Left lung (tissue), 10 donors: ENCODE data around the gene UBASH3B. TPM values are rescaled to one million over a fixed set of nuclear protein-coding genes. Genes with fewer than 3 reads are reported as not detected.
"Not testable (repeated sequence)": the region's sequence is repeated elsewhere in the genome, so short reads cannot be mapped to it uniquely, and the experiment has no call there.

Experiments
- ATAC-seq: fragments of 200-7000 bp; cut with Tn5 transposase; one replicate; pipeline ENCODE4 v1.9.1; 2020; ENCODE audit warnings: moderate library complexity
- DNase-seq, 4 donors: peaks; one replicate each; pipeline ENCODE4 v3.0.0-alpha.2; 2013 to 2020
- H3K27ac ChIP-seq, 2 donors: fragments of 200-600 bp; sonication (generic) in 1 of 2; one replicate each; pipeline versions ENCODE4 v1.5.0 to v1.8.0; 2020 to 2021
- H3K27me3 ChIP-seq, 2 donors: fragments of 200-600 bp; sonication (generic) in 1 of 2; one replicate each; pipeline versions ENCODE4 v1.5.0 to v1.8.0; 2020 to 2021
- H3K36me3 ChIP-seq, 2 donors: fragments of 200-600 bp; sonication (generic) in 1 of 2; one replicate each; pipeline versions ENCODE4 v1.5.0 to v1.8.0; 2020 to 2021
- H3K4me1 ChIP-seq, 2 donors: fragments of 200-600 bp; one replicate each; pipeline ENCODE4 v1.8.0; 2021
- H3K4me3 ChIP-seq, 2 donors: fragments of 200-600 bp; sonication (generic) in 1 of 2; one replicate each; pipeline versions ENCODE4 v1.5.0 to v1.8.0; 2020 to 2021; ENCODE audit warnings: mild to moderate bottlenecking in 1 of 2
- H3K9me3 ChIP-seq, 2 donors: fragments of 200-600 bp; sonication (generic) in 1 of 2; one replicate each; pipeline versions ENCODE4 v1.5.0 to v1.8.0; 2020 to 2021
- intact Hi-C, 2 donors: fragments of 100-400 bp; cut with DNase I; formaldehyde crosslinking; loops; one replicate each; pipeline versions ENCODE4 v1.11.2 to v1.14.2; 2022
- polyA plus RNA-seq, 6 donors: library from polyadenylated mRNA; unstranded; fragments of 120-200 nt; gene quantifications; one replicate each; pipeline ENCODE4 v1.2.1, GENCODE V29; 2013; ENCODE audit not compliant: insufficient read length in 6 of 6
- total RNA-seq, 2 donors: library from RNA; stranded (reverse); fragmentation: NEBNext Ultra II Directional; extraction: Animal tissue kit (Norgen Biotek cat#: 25700); gene quantifications; one replicate each; pipeline ENCODE4 v1.2.1, GENCODE V29; 2021
- TF ChIP-seq, protein P1 (sequence below), 2 donors: fragments of 200-600 bp; sonication (generic) in 1 of 2; IDR thresholded peaks; one replicate each; pipeline versions ENCODE4 v1.5.0 to v1.8.0; 2021; ENCODE audit warnings: antibody characterized with exemption in 2 of 2
- donor health status: DM: no; HTN: yes; CAD: no.
- donor health status: DM: no; HTN: no; CAD: no.

Gene UBASH3B
- total and polyA plus RNA-seq, 8 donors = 4.0 to 38.6 (median 5.7) TPM

DNA sequence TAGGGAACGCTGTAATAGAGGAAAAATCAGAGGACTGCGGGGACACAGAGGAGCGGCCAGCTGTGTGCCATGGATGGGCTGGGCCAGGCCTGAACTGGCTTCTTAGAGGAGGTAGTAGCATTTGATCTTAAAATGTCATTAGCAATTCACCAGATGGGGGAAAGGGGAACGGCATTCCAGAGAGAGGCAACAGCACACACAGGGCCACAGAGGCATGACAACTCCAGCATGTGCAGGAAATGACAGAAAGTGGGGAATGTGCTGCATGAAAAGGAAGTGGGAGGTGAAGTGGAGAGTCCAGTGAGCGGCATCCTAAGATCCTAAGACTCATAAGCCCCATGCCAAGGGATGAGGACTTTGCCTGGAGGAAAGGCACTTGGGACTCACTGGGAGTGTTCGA lies 69.0 kb downstream of the UBASH3B start:
- intact Hi-C loops = no loop called here
- Histone ChIP-seq H3K9me3 (no peaks in the 10 kb centered on the region), H3K27me3 (no peaks in the 10 kb centered on the region), H3K36me3 (no peaks in the 10 kb centered on the region), H3K27ac (no peak overlapping the region), H3K4me3 (no peak overlapping the region), H3K4me1 (peaks cover 8 to 30% of the 10 kb centered on the region in 2 donors)
- DNase-seq (no peak), ATAC-seq (no peak)
- TF ChIP-seq, protein P1, sequence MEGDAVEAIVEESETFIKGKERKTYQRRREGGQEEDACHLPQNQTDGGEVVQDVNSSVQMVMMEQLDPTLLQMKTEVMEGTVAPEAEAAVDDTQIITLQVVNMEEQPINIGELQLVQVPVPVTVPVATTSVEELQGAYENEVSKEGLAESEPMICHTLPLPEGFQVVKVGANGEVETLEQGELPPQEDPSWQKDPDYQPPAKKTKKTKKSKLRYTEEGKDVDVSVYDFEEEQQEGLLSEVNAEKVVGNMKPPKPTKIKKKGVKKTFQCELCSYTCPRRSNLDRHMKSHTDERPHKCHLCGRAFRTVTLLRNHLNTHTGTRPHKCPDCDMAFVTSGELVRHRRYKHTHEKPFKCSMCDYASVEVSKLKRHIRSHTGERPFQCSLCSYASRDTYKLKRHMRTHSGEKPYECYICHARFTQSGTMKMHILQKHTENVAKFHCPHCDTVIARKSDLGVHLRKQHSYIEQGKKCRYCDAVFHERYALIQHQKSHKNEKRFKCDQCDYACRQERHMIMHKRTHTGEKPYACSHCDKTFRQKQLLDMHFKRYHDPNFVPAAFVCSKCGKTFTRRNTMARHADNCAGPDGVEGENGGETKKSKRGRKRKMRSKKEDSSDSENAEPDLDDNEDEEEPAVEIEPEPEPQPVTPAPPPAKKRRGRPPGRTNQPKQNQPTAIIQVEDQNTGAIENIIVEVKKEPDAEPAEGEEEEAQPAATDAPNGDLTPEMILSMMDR (IDR thresholded peaks at IDR 0.05) = no peak

DNA sequence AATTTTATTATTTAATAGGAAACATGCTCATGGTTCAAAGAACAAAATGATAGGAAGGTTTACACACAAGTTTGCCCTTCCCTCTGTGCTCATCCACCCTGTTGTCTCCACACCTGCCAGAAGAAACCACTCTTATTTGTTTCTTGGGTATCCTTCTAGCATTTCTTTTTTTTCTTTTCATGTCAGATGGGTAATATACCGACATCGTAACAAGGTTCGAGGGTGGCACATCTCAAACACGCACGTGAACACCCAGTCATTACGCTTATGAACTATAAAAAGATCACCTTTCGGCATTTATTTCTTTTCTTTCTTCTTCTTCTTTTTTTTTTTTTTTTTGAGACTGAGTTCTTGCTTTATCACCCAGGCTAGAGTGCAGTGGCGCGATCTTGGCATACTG lies 70.5 kb downstream of the UBASH3B start:
- Histone ChIP-seq H3K27ac (no peak overlapping the region), H3K9me3 (no peaks in the 10 kb centered on the region), H3K4me3 (no peak overlapping the region), H3K27me3 (no peaks in the 10 kb centered on the region), H3K36me3 (no peaks in the 10 kb centered on the region), H3K4me1 (peaks cover 8 to 28% of the 10 kb centered on the region in 2 donors)
- ATAC-seq = no peak
- intact Hi-C loops = no loop called here
- no peak for DNase-seq
- TF ChIP-seq, protein P1 (IDR thresholded peaks at IDR 0.05) = no peak

DNA sequence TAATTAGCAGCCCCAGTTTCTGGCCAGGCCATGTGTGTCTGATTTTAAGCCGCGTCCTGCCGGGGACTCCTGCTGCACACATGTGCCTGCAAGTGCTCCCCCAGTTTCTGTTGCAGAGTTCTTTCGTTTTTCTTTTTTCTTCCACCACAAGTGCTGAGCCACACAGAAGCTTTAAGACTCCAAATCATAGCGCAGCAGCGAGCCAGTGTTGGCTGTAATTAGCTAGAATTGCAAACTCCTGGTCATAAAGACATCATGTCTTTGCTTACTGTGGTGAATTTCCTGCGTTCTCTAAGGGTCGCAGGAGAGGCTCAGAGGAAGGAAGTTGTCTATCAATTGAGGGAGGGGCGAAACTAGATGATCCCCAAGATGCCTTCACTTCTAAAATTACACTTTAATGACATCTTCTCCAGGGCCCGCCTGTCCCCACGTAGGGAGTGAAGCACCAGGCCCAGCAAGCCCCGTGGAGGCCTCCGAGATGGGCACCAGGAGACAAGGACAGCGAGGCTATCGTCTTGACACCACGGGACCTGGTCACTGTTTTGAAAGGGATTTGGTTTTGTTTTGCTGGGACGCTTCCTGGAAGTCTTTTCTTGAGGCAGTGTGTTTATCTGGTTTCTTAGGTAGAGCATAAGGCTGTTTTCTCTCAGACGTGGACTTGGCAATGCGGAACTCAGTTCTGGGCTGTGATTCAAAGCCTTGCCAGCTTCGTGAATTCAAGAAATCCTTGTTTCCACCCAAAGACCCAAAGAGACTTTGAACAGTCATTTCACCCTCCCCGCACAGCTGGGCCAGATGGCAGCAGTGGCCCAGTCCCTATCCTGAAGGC lies 71.8 kb downstream of the UBASH3B start:
- no peaks in the 10 kb centered on the region for H3K36me3 ChIP-seq
- intact Hi-C loops = no loop called here
- DNase-seq (no peak), ATAC-seq (no peak)
- TF ChIP-seq, protein P1 (IDR thresholded peaks at IDR 0.05) = no peak
- no peaks in the 10 kb centered on the region for H3K27me3 ChIP-seq
- H3K4me1 ChIP-seq = peaks cover under 1 to 25% of the 10 kb centered on the region in 2 donors
- peak overlapping the region in 1 of 2 donors; percentile 65 for H3K27ac ChIP-seq
- no peaks in the 10 kb centered on the region for H3K9me3 ChIP-seq
- no peak overlapping the region for H3K4me3 ChIP-seq

DNA sequence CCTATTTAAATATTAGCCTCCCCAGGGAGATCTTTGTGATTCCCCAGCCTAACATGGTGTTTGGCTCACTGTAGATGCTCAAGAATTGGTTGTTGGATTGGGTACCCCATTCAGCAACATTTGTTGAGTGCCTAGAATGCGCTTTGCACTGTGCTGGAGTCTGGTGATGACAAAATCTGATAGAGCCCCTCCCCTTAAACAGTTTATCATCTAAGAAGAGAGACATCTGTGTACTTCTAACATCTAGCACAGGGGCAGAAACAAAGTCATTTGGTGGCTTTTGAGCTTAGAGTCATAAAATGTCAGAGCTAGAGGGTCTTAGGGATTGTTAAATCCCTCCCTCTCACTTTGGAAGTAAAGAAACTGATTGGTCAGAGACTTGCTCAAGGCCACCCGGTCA lies 73.0 kb downstream of the UBASH3B start:
- H3K27ac ChIP-seq = no peak overlapping the region
- intact Hi-C loops = no loop called here

DNA sequence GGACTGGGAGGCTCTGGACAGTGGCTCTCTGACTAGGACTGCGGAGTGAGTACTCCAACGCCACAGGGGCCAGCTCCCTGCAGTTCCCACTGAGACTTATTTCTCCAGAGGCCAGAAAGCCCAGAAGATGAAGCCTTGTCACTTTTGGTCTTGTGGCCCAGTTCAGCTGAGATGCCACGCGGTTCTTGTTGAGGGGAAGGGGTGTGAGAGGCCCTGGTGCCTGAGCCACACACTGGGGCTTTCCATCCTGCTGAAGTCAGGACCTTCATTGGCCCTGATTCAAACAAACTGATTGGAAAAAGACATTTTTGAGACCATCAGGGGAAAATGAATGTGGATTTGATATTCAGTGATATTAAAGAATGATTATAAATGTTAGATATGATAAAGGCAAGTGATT lies 73.6 kb downstream of the UBASH3B start:
- intact Hi-C loops = no loop called here
- H3K27ac ChIP-seq = no peak overlapping the region
- H3K36me3 ChIP-seq = no peaks in the 10 kb centered on the region
- H3K9me3 ChIP-seq = no peaks in the 10 kb centered on the region
- no peak for ATAC-seq
- H3K4me3 ChIP-seq = no peak overlapping the region
- H3K4me1 ChIP-seq = peaks cover 0 to 40% of the 10 kb centered on the region in 2 donors
- TF ChIP-seq, protein P1 (IDR thresholded peaks at IDR 0.05) = no peak
- DNase-seq = no peak
- H3K27me3 ChIP-seq = no peaks in the 10 kb centered on the region

More for the DNA sequence above, 73.0 kb downstream of the UBASH3B start:
- H3K27me3 ChIP-seq = no peaks in the 10 kb centered on the region
- no peak for DNase-seq
- no peaks in the 10 kb centered on the region for H3K9me3 ChIP-seq
- ATAC-seq = no peak
- H3K36me3 ChIP-seq = no peaks in the 10 kb centered on the region
- H3K4me3 ChIP-seq = no peak overlapping the region
- peaks cover 0 to 36% of the 10 kb centered on the region in 2 donors for H3K4me1 ChIP-seq
- TF ChIP-seq, protein P1 (IDR thresholded peaks at IDR 0.05) = no peak

DNA sequence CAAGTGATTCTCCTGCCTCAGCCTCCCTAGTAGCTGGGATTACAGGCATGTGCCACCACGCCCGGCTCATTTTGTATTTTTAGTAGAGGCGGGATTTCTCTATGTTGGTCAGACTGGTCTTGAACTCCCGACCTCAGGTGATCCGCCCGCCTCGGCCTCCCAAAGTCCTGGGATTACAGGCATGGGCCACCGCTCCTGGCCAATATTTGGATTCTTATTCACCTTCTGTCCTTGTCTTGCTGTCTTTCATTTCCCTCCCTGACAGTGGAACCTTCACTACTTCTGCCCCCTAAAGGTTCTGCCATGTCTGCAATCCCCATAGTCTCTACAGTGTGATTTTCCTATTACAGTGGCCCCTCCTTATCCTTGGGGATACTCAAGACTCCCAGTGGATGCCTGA lies 75.2 kb downstream of the UBASH3B start:
- H3K4me3 ChIP-seq, H3K36me3 ChIP-seq, intact Hi-C loops, DNase-seq, H3K27ac ChIP-seq, H3K9me3 ChIP-seq, ATAC-seq, H3K27me3 ChIP-seq: not testable (repeated sequence)
- peaks cover 0 to 51% of the 10 kb centered on the region in 2 donors for H3K4me1 ChIP-seq
